ENCODE measurements around the gene LRRC7.

GRCh38 chr1:69645477-69645876, 77.8 kb downstream of the LRRC7 start:
- TF ChIP-seq CTCF (IDR thresholded peaks at IDR 0.05; ENCODE audit: poor library complexity, severe bottlenecking) = no peak
- TF ChIP-seq TAF1 (IDR thresholded peaks at IDR 0.05; ENCODE audit: low read depth) = no peak
- no peak for TF ChIP-seq EZH2 (IDR thresholded peaks at IDR 0.05; ENCODE audit: borderline replicate concordance, insufficient read depth, low read length, poor library complexity, severe bottlenecking)
- no peak for TF ChIP-seq POLR2AphosphoS5 (IDR thresholded peaks at IDR 0.05)
- TF ChIP-seq MXI1 (conservative IDR thresholded peaks at IDR 0.05; ENCODE audit: poor library complexity, severe bottlenecking) = no peak
- TF ChIP-seq EP300 (conservative IDR thresholded peaks at IDR 0.05; ENCODE audit: poor library complexity, severe bottlenecking) = no peak
- no peak for TF ChIP-seq RAD21 (conservative IDR thresholded peaks at IDR 0.05)
- TF ChIP-seq, protein P1, sequence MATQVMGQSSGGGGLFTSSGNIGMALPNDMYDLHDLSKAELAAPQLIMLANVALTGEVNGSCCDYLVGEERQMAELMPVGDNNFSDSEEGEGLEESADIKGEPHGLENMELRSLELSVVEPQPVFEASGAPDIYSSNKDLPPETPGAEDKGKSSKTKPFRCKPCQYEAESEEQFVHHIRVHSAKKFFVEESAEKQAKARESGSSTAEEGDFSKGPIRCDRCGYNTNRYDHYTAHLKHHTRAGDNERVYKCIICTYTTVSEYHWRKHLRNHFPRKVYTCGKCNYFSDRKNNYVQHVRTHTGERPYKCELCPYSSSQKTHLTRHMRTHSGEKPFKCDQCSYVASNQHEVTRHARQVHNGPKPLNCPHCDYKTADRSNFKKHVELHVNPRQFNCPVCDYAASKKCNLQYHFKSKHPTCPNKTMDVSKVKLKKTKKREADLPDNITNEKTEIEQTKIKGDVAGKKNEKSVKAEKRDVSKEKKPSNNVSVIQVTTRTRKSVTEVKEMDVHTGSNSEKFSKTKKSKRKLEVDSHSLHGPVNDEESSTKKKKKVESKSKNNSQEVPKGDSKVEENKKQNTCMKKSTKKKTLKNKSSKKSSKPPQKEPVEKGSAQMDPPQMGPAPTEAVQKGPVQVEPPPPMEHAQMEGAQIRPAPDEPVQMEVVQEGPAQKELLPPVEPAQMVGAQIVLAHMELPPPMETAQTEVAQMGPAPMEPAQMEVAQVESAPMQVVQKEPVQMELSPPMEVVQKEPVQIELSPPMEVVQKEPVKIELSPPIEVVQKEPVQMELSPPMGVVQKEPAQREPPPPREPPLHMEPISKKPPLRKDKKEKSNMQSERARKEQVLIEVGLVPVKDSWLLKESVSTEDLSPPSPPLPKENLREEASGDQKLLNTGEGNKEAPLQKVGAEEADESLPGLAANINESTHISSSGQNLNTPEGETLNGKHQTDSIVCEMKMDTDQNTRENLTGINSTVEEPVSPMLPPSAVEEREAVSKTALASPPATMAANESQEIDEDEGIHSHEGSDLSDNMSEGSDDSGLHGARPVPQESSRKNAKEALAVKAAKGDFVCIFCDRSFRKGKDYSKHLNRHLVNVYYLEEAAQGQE (IDR thresholded peaks at IDR 0.05; ENCODE audit: borderline replicate concordance) = no peak
- TF ChIP-seq SMC3 (conservative IDR thresholded peaks at IDR 0.05; ENCODE audit: poor library complexity) = no peak

Measured in neural cell (in vitro differentiated cells).